T follicular helper cell (primary cell): ENCODE data around the gene N4BP3.

Experiments used
- DNase-seq: peaks from one replicate; pipeline ENCODE4 v3.0.0-alpha.2; 2020; ENCODE audit warnings: low read depth

The N4BP3 gene

DNA sequence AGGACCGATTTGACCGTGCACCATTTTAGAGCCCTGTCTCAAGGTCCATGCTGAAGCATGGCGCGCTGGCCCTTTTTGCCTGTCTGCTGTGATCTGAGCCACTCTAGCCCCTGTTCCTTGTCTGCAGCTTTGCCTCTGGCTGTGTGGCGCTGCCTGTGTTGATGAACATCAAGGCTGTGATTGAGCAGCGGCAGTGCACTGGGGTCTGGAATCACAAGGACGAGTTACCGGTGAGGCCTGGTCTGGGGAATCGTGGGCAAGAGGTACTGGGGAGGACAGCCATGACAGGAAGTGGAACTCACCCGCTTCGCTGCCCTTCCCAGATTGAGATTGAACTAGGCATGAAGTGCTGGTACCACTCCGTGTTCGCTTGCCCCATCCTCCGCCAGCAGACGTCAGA is 34.1 kb downstream of the N4BP3 start:
- no peak for DNase-seq

- DNase-seq = no peak
Observed at GRCh38 chr5:178149199-178149932, 36.0 kb downstream of the N4BP3 start.

- no peak for DNase-seq
Observed at GRCh38 chr5:178150977-178151734, 37.8 kb downstream of the N4BP3 start.

GRCh38 chr5:178152491-178153444 is 39.4 kb downstream of the N4BP3 start:
- DNase-seq = no peak

GRCh38 chr5:178153530-178154340 is 40.4 kb downstream of the N4BP3 start, which contains the start of gene NHP2:
Gene NHP2, minus strand, starts transcription at chr5:178153885. Its CDS starts 68 bp downstream, at chr5:178153817.
- peak; percentile 95 for DNase-seq

DNA sequence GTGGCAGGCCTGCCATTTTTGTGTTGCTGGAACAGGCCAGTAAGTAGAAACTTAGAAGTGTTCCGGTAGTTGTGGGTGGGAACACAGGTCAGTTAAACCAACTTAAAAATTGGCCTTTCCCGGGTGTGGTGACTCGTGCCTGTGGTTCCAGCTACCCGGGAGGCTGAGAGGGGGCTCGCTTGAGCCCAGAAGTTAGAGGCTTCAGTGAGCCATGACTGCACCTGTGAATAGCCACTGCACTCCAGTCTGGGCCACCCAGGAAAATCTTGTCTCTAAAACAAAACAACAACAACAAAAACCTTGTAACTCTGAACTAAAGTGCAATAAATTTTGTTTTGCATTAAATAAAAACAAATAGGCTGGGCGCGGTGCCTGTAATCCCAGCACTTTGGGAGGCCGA is 41.7 kb downstream of the N4BP3 start:
- DNase-seq = no peak

DNA sequence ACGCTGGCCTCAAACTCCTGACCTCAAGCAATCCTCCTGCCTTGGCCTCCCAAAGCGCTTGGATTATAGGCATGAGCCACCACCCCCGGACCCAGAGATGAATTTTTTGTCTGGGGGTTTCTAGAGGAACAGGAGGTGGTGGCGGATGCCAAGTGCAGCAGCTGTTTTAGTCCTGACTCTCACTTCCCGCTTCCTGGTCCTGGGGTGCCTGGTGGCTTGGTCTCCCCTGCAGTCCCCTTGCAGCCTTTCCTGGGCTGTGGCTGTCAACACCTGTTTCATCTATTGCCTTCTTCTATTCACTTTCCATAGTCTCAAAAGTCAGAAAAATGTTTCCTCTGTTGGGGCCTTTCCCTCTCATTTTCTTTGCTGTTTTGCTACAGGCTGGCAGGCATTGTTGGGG is 46.8 kb downstream of the N4BP3 start:
- DNase-seq = no peak

- DNase-seq = no peak
Observed at GRCh38 chr5:178162481-178162880, 49.1 kb downstream of the N4BP3 start.

- peak; percentile 85 for DNase-seq
Observed at GRCh38 chr5:178163772-178164735, 50.7 kb downstream of the N4BP3 start.

- no peak for DNase-seq
Observed at GRCh38 chr5:178165581-178165980, 52.2 kb downstream of the N4BP3 start.

GRCh38 chr5:178170455-178170854 is 57.1 kb downstream of the N4BP3 start:
- DNase-seq = no peak

DNA sequence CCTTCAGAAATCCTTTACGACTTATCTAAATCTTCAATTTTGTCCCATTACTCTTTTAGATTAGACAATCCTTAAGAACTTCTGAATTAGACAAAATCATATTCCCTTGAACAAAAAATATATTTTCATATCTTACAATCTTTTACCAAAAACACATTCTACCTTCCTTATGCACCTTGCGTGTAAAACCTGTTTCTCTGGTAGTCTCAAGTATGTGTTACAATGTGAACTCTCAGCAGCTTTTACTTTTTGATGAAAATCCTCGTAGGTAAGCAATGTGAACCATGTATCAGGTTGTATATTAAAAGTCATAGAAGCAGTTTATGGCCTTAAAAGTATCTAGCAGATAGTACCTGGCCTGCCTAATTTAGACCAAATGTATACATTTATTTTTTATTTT is 61.1 kb downstream of the N4BP3 start:
- DNase-seq = no peak
